C4-2B (cell line): ENCODE data around the gene LTBP4.

Experiments used
- ZFX ChIP-seq: fragments of 450-650 bp; IDR thresholded peaks from 2 replicates; pipeline ENCODE4 v1.6.1; 2017
- TF ChIP-seq, protein P1 (sequence below): fragments of 450-650 bp; conservative IDR thresholded peaks from 2 replicates; pipeline ENCODE4 v1.5.1; 2017; ENCODE audit warnings: mild to moderate bottlenecking

DNA sequence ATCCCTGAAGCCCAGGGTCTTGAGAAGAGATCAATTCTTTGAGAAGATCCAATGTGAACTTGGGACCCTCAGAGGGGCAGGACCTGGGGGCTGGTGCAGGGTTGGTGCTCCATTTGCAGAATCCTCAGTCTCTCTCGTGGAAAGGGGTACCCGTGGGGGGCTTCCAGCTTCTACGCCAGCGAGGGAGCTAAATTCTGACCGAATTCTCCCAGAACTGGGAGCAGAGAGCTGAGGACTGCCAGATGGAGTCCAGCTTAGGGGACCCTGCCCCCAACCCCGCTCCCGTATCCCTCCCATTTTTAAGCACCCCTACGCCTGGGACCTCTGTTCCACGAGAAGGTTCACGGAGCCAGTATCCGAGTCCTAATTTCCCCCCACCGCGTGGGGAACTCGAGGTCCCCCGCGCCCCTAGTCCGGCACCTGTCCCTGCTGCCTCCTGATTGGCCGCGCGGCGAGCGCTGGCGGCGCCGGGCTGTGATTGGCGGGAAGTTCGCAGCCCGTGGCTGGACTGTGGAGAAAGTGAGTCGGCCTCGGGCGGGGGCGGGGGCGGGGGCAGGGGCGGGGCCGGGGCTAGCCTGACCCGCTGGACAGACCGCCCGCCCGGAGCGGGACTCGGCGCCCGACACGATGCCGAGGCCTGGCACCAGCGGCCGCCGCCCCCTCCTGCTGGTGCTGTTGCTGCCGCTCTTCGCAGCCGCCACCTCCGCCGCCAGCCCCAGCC is 4.4 kb upstream of the LTBP4 start:
- TF ChIP-seq, protein P1, sequence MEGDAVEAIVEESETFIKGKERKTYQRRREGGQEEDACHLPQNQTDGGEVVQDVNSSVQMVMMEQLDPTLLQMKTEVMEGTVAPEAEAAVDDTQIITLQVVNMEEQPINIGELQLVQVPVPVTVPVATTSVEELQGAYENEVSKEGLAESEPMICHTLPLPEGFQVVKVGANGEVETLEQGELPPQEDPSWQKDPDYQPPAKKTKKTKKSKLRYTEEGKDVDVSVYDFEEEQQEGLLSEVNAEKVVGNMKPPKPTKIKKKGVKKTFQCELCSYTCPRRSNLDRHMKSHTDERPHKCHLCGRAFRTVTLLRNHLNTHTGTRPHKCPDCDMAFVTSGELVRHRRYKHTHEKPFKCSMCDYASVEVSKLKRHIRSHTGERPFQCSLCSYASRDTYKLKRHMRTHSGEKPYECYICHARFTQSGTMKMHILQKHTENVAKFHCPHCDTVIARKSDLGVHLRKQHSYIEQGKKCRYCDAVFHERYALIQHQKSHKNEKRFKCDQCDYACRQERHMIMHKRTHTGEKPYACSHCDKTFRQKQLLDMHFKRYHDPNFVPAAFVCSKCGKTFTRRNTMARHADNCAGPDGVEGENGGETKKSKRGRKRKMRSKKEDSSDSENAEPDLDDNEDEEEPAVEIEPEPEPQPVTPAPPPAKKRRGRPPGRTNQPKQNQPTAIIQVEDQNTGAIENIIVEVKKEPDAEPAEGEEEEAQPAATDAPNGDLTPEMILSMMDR, result no peak
- no peak for TF ChIP-seq ZFX
